Astrocyte of the spinal cord (primary cell): ENCODE measurements around the gene FBXL22.
"Not testable (repeated sequence)": the region's sequence is repeated elsewhere in the genome, so short reads cannot be mapped to it uniquely, and the experiment has no call there.

Experiments used
- DNase-seq: peaks from one replicate; pipeline ENCODE4 v3.0.0; 2011; ENCODE audit warnings: low read depth, low spot score
- H3K4me3 ChIP-seq: 2 replicates; pipeline ENCODE4 v1.5.1; 2011; ENCODE audit warnings: low read depth, mild to moderate bottlenecking, low read length, moderate library complexity
- in situ Hi-C: cut with HindIII; loops from 2 replicates; pipeline ENCODE4 v1.10.0; 2017; ENCODE audit warnings: low sequenced_read_pairs
- TF ChIP-seq, protein P1 (sequence below): IDR thresholded peaks from 2 replicates; pipeline ENCODE4 v1.5.1; 2012; ENCODE audit warnings: low read depth, mild to moderate bottlenecking, low read length, inconsistent platforms

The FBXL22 gene

DNA sequence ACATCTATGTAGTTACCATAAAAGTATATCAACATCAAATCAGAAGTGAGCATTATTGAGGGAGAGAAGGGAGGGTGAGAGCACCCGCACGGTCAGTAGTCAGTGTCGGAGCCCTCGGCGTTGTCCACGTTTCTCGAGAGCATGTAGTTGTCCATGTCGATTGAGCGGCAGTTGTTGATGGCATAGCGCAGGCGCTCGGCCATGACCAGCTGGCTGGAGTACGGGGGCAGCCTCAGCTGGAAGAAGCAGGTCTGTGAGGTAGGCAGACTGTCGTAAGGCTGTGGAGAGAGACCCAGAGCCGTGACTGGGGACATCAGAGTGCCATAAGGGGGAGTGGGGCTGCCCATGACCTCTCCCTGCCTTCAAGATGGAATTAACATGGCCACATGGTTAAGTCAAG is 11.8 kb downstream of the FBXL22 start:
- no peak for DNase-seq
- TF ChIP-seq, protein P1, sequence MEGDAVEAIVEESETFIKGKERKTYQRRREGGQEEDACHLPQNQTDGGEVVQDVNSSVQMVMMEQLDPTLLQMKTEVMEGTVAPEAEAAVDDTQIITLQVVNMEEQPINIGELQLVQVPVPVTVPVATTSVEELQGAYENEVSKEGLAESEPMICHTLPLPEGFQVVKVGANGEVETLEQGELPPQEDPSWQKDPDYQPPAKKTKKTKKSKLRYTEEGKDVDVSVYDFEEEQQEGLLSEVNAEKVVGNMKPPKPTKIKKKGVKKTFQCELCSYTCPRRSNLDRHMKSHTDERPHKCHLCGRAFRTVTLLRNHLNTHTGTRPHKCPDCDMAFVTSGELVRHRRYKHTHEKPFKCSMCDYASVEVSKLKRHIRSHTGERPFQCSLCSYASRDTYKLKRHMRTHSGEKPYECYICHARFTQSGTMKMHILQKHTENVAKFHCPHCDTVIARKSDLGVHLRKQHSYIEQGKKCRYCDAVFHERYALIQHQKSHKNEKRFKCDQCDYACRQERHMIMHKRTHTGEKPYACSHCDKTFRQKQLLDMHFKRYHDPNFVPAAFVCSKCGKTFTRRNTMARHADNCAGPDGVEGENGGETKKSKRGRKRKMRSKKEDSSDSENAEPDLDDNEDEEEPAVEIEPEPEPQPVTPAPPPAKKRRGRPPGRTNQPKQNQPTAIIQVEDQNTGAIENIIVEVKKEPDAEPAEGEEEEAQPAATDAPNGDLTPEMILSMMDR = no peak
- H3K4me3 ChIP-seq = no peak overlapping the region
- in situ Hi-C loops = no loop called here

DNA sequence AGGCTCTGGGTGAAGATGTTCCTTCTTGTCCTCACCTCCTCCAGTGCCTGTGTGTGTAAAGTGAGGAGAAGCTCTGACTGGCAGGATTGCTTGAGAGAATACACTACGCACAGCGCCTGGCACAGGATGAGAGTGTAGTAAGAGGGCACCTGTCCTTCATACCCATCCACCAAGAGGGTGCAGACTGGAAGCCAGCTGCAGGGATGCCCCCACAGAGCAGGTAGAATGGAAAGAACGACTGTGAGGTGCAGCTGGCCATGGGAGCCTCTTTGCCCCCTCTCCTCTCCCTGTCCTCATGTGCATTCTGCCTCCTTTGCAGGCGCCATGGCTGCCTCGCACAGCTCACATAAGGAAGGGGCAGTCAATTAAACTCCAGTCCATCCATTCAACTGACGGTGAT is 12.3 kb downstream of the FBXL22 start:
- in situ Hi-C loops = no loop called here
- TF ChIP-seq, protein P1 = no peak
- no peak for DNase-seq
- no peak overlapping the region for H3K4me3 ChIP-seq

- in situ Hi-C loops = no loop called here
- TF ChIP-seq, protein P1 = peak; percentile 85
- DNase-seq = peak; percentile 85
- H3K4me3 ChIP-seq = no peak overlapping the region
Observed at GRCh38 chr15:63610209-63610841, 13.1 kb downstream of the FBXL22 start.

- DNase-seq = no peak
- in situ Hi-C loops = no loop called here
- TF ChIP-seq, protein P1 = no peak
- no peak overlapping the region for H3K4me3 ChIP-seq
Observed at GRCh38 chr15:63611177-63611576, 14.0 kb downstream of the FBXL22 start.

DNA sequence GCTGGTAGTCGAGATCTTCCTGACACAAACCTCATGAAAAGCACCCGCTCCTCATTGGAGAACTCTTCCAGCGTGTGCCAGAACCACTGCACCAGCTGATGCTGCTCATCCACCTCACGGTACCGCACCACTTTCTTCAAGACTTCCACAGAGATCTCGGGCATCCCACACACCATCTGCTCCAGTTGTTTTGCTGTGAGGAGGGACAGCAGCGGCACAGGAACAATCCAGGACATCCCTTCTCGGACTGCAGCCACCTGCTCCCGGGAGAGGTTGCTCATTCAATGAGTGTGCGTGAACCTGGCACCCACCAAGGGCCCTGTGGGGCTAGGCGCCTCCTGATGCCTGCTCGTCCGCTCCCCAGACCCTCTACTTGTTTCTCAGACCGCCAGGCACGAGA is 15.1 kb downstream of the FBXL22 start:
- no peak overlapping the region for H3K4me3 ChIP-seq
- no peak for DNase-seq
- TF ChIP-seq, protein P1 = no peak
- in situ Hi-C loops = no loop called here

- DNase-seq = no peak
Observed at GRCh38 chr15:63615935-63616334, 18.7 kb downstream of the FBXL22 start.

DNA sequence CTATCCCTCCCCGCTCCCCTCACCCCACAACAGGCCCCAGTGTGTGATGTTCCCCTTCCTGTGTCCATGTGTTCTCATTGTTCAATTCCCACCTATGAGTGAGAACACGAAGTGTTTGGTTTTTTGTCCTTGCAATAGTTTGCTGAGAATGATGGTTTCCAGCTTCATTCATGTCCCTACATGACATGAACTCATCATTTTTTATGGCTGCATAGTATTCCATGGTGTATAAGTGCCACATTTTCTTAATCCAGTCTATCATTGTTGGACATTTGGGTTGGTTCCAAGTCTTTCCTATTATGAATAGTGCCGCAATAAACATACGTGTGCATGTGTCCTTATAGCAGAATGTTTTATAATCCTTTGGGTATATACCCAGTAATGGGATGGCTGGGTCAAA is 20.0 kb downstream of the FBXL22 start:
- in situ Hi-C loops, DNase-seq: not testable (repeated sequence)

More at GRCh38 chr15:63615935-63616334, 18.7 kb downstream of the FBXL22 start:
- in situ Hi-C loops = no loop called here
- TF ChIP-seq, protein P1 = no peak
- H3K4me3 ChIP-seq = no peak overlapping the region

DNA sequence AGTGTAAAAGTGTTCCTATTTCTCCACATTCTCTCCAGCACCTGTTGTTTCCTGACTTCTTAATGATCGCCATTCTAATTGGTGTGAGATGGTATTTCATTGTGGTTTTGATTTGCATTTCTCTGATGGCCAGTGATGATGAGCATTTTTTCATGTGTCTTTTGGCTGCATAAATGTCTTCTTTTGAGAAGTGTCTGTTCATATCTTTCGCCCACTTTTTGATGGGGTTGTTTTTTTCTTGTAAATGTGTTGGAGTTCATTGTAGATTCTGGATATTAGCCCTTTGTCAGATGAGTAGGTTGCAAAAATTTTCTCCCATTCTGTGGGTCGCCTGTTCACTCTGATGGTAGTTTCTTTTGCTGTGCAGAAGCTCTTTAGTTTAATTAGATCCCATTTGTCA is 20.4 kb downstream of the FBXL22 start:
- DNase-seq, in situ Hi-C loops, H3K4me3 ChIP-seq: not testable (repeated sequence)

More for the DNA sequence above, 20.0 kb downstream of the FBXL22 start:
- not testable (repeated sequence) for H3K4me3 ChIP-seq

DNA sequence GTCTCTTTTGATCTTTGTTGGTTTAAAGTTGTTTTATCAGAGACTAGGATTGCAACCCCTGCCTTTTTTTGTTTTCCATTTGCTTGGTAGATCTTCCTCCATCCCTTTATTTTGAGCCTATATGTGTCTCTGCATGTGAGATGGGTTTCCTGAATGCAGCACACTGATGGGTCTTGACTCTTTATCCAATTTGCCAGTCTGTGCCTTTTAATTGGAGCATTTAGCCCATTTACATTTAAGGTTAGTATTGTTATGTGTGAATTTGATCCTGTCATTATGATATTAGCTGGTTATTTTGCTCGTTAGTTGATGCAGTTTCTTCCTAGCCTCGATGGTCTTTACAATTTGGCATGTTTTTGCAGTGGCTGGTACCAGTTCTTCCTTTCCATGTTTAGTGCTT is 23.6 kb downstream of the FBXL22 start:
- H3K4me3 ChIP-seq, DNase-seq, in situ Hi-C loops: not testable (repeated sequence)
